Fibroblast of lung (primary cell): ENCODE measurements around the gene MYO1H.

ENCODE experiments used
- EZH2 ChIP-seq: IDR thresholded peaks from 2 replicates; pipeline ENCODE4 v1.5.1; 2012; ENCODE audit warnings: low read length, control low read depth, mild to moderate bottlenecking; ENCODE audit errors: missing control alignments
- TF ChIP-seq, protein P1 (sequence below), 2 donors: IDR thresholded peaks in 1 of 2; conservative IDR thresholded peaks in 1 of 2; 1 replicate in 1 of 2; 2 replicates in 1 of 2; pipeline ENCODE4 v1.5.1; 2011 to 2012; ENCODE audit warnings: low read length in 2 of 2, control low read depth in 1 of 2, inconsistent platforms in 1 of 2, low read depth in 1 of 2, mild to moderate bottlenecking in 1 of 2

DNA sequence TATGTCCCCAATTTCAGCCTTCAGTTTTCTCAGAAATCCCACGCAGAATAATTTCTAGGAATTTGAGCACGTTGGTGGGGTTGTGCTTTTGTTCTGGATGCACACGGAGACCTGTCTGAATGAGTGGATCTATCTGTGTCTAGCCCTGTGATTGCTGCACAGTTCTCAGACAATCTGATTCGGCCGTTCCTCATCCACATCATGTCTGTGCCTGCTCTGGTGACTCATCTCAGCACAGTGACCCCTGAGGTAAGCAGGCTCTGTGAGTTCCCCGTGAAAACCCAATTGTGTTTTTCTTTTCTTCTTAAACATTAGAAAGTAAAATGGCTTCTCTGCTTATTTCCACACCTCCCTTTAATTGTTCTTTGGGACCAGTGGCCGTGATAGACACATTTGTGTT, 150.0 kb downstream of the MYO1H start:
- TF ChIP-seq, protein P1, sequence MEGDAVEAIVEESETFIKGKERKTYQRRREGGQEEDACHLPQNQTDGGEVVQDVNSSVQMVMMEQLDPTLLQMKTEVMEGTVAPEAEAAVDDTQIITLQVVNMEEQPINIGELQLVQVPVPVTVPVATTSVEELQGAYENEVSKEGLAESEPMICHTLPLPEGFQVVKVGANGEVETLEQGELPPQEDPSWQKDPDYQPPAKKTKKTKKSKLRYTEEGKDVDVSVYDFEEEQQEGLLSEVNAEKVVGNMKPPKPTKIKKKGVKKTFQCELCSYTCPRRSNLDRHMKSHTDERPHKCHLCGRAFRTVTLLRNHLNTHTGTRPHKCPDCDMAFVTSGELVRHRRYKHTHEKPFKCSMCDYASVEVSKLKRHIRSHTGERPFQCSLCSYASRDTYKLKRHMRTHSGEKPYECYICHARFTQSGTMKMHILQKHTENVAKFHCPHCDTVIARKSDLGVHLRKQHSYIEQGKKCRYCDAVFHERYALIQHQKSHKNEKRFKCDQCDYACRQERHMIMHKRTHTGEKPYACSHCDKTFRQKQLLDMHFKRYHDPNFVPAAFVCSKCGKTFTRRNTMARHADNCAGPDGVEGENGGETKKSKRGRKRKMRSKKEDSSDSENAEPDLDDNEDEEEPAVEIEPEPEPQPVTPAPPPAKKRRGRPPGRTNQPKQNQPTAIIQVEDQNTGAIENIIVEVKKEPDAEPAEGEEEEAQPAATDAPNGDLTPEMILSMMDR (conservative IDR thresholded peaks at IDR 0.05 in 1 of 2, IDR thresholded peaks at IDR 0.05 in 1 of 2; ENCODE audit: low read depth in 1 of 2, low read length in 2 of 2), result no peak
- TF ChIP-seq EZH2, result no peak
